Heart left ventricle (tissue), 16 donors: ENCODE measurements around the gene CETP. TPM values are rescaled to one million over a fixed set of nuclear protein-coding genes. Genes with fewer than 3 reads are reported as not detected.
A peak's percentile ranks its signal among the peaks of the same experiment; 100 is the strongest.

ENCODE experiments used
- ATAC-seq, 4 donors: fragments of 200-7000 bp; cut with Tn5 transposase; one replicate each; pipeline ENCODE4 v1.9.1; 2020 to 2022; ENCODE audit warnings: moderate library complexity in 4 of 4, mild to moderate bottlenecking in 3 of 4, moderate number of reproducible peaks in 1 of 4
- DNase-seq, 5 donors: peaks; one replicate each; pipeline ENCODE4 v3.0.0-alpha.2; 2020
- H3K27ac ChIP-seq, 12 donors: fragments of 200-600 bp; sonication (generic) in 4 of 12; one replicate each; pipeline versions ENCODE4 v1.5.0 to v1.8.0; 2016 to 2022; ENCODE audit warnings: mild to moderate bottlenecking in 2 of 12
- H3K27me3 ChIP-seq, 9 donors: fragments of 200-600 bp; sonication (generic) in 2 of 9; one replicate each; pipeline versions ENCODE4 v1.5.1 to v1.8.0; 2016 to 2022; ENCODE audit warnings: mild to moderate bottlenecking in 3 of 9
- H3K36me3 ChIP-seq, 9 donors: fragments of 200-600 bp; sonication (generic) in 2 of 9; one replicate each; pipeline versions ENCODE4 v1.5.0 to v1.8.0; 2018 to 2022; ENCODE audit warnings: mild to moderate bottlenecking in 2 of 9
- H3K4me1 ChIP-seq, 12 donors: fragments of 200-600 bp; sonication (generic) in 4 of 12; one replicate each; pipeline versions ENCODE4 v1.5.0 to v1.8.0; 2016 to 2022; ENCODE audit warnings: mild to moderate bottlenecking in 3 of 12
- H3K4me3 ChIP-seq, 12 donors: fragments of 200-600 bp; sonication (generic) in 4 of 12; one replicate each; pipeline versions ENCODE4 v1.5.0 to v1.8.0; 2017 to 2022; ENCODE audit warnings: mild to moderate bottlenecking in 9 of 12, moderate library complexity in 4 of 12
- H3K9me3 ChIP-seq, 12 donors: fragments of 200-600 bp; sonication (generic) in 4 of 12; one replicate each; pipeline versions ENCODE4 v1.5.0 to v1.8.0; 2016 to 2022; ENCODE audit warnings: mild to moderate bottlenecking in 1 of 12
- CTCF ChIP-seq, 12 donors: fragments of 200-600 bp; sonication (generic) in 4 of 12; IDR thresholded peaks; one replicate each; pipeline versions ENCODE4 v1.5.0 to v1.8.0; 2018 to 2022; ENCODE audit warnings: antibody characterized with exemption in 12 of 12, mild to moderate bottlenecking in 5 of 12
- POLR2A ChIP-seq, 2 donors: fragments of 450-650 bp; IDR thresholded peaks; one replicate each; pipeline ENCODE4 v1.6.1; 2017; ENCODE audit warnings: antibody characterized with exemption in 2 of 2, mild to moderate bottlenecking in 2 of 2, moderate library complexity in 2 of 2
- WGBS, 4 donors: extraction: QIAGEN DNeasy Blood & Tissue Kit in 2 of 4; methylation state at CpG; one replicate each; pipeline versions ENCODE4 v1.1.5 to v1.1.7; 2013 to 2018; 5-methylcytosine and 5-hydroxymethylcytosine counted together
- intact Hi-C, 10 donors: fragments of 100-400 bp; cut with DNase I; formaldehyde crosslinking; loops; one replicate each; pipeline versions ENCODE4 v1.11.1 to v1.14.2; 2022
- polyA plus RNA-seq, 2 donors: library from polyadenylated mRNA; stranded (reverse); fragments of 200-250 nt; gene quantifications; one replicate each; pipeline ENCODE4 v1.2.3, GENCODE V29; 2013
- total RNA-seq, 9 donors: library from RNA; depleted of rRNA in 2 of 9; stranded (reverse); fragments of >200 nt in 2 of 9; fragmentation: NEBNext Ultra II Directional in 3 of 9; extraction: Animal tissue kit (Norgen Biotek cat#: 25700) in 3 of 9; gene quantifications; one replicate each; pipeline versions ENCODE4 v1.1.0 to v1.2.4, GENCODE V29; 2016 to 2023
- donor health status: ischemic (EF 13 %, LVEDD 7.1; RV severe dilation, severe dysfunction).
- donor health status: healthy with polysubstance abuse.
- donor health status: DM: no; HTN: yes; CAD: no.
- donor health status: DM: no; HTN: no; CAD: no.
- donor health status: ischemic (EF 25% LVEDD 6.9; RV normal size, moderate dysfunction).
- donor health status: ischemic (EF 25% LVEDD 5.7; RV mildly dilated, moderate dysfunction).
- donor health status: healthy.
- donor health status: DM: yes; HTN: yes; CAD: no.
- donor health status: ischemic (EF 35%, LVEDD 5.7; RV mildly dilated, moderate dysfunction).
- donor health status: nonischemic (EF 11% LVEDD 7.7; RV severe dilation, severe dysfunction).
- donor health status: DM: yes; HTN: yes; CAD: no.
- donor health status: PGD.
- donor health status: ischemic (EF 29% LVEDD 5.4; RV normal size, mild dysfunction).
- donor health status: nonischemic (EF 23%, LVEDD 6.1; RV moderate dilation, normal function).

The CETP gene
- total and polyA plus RNA-seq, 11 donors: 0.23 to 3.1 (median 0.31) TPM; not detected in 3

- intact Hi-C loops: loop anchor here in 1 of 10 donors (5.0 kb wide), 1 partner anchor 59 kb away; no protein-coding TSS in a partner anchor
- no peak for TF ChIP-seq POLR2A (IDR thresholded peaks at IDR 0.05)
- TF ChIP-seq CTCF (IDR thresholded peaks at IDR 0.05): no peak
- H3K4me3 ChIP-seq: no peak overlapping the region
- WGBS, 4 donors: 61 to 78% (median 68%) methylated on average over 3 to 9 of the region's 9 CpGs
- H3K4me1 ChIP-seq: peaks cover 0 to 88% (median 24%) of the 10 kb centered on the region in 12 donors
- no peaks in the 10 kb centered on the region for H3K9me3 ChIP-seq
- peak in 1 of 5 donors; percentile 57 for DNase-seq
- no peak overlapping the region for H3K27ac ChIP-seq
- H3K27me3 ChIP-seq: no peaks in the 10 kb centered on the region
- peak in 1 of 4 donors; percentile 19 for ATAC-seq
- peaks cover 0 to 24% (median 0%) of the 10 kb centered on the region in 9 donors for H3K36me3 ChIP-seq
Observed at GRCh38 chr16:56983211-56983751, 21.5 kb downstream of the CETP start.

- peak overlapping the region in 1 of 12 donors; percentile 69 for H3K27ac ChIP-seq
- ATAC-seq: no peak
- H3K36me3 ChIP-seq: peaks cover 0 to 24% (median 0%) of the 10 kb centered on the region in 9 donors
- no peaks in the 10 kb centered on the region for H3K27me3 ChIP-seq
- DNase-seq: no peak
- peaks cover 0 to 85% (median 30%) of the 10 kb centered on the region in 12 donors for H3K4me1 ChIP-seq
- H3K4me3 ChIP-seq: no peak overlapping the region
- no peak for TF ChIP-seq POLR2A (IDR thresholded peaks at IDR 0.05)
- TF ChIP-seq CTCF (IDR thresholded peaks at IDR 0.05): no peak
- intact Hi-C loops: loop anchor here in 1 of 10 donors (5.0 kb wide), 1 partner anchor 58 kb away; no protein-coding TSS in a partner anchor
- no peaks in the 10 kb centered on the region for H3K9me3 ChIP-seq
- 90 to 92% (median 91%) methylated on average over 6 of the region's 6 CpGs for WGBS, 4 donors
Observed at GRCh38 chr16:56984639-56985038, 22.9 kb downstream of the CETP start.

GRCh38 chr16:56985288-56985961 lies 23.7 kb downstream of the CETP start:
- DNase-seq: peak; percentile 54 to 84 (median 80)
- WGBS, 4 donors: 58 to 70% (median 62%) methylated on average over 6 to 7 of the region's 7 CpGs
- H3K4me1 ChIP-seq: peaks cover 0 to 79% (median 34%) of the 10 kb centered on the region in 12 donors

More at GRCh38 chr16:56985288-56985961, 23.7 kb downstream of the CETP start:
- Histone ChIP-seq H3K27ac (peak overlapping the region in 11 of 12 donors; percentile 17 to 76 (median 65)), H3K9me3 (no peaks in the 10 kb centered on the region), H3K4me3 (no peak overlapping the region), H3K36me3 (peaks cover 0 to 24% (median 0%) of the 10 kb centered on the region in 9 donors), H3K27me3 (no peaks in the 10 kb centered on the region)
- peak in 3 of 4 donors; percentile 64 to 70 (median 65) for ATAC-seq
- intact Hi-C loops: no loop called here
- TF ChIP-seq POLR2A (IDR thresholded peaks at IDR 0.05): peak in 1 of 2 donors; percentile 19
- TF ChIP-seq CTCF (IDR thresholded peaks at IDR 0.05): no peak
